Dendritic cell treated with granulocyte-macrophage colony-stimulating factor and Interleukin-4, amounts not matched to agents 40 ng/mL and 50 ng/mL, for 4 days (primary cell): Measurements from ENCODE around the gene CACNB3.

ENCODE experiments used
- H3K27ac Mint-ChIP-seq: one replicate; pipeline ENCODE4 v1.8.0; 2022; ENCODE audit warnings: mild to moderate bottlenecking, mixed read lengths
- H3K27me3 Mint-ChIP-seq: one replicate; pipeline ENCODE4 v1.8.0; 2022; ENCODE audit warnings: mild to moderate bottlenecking, mixed read lengths
- H3K36me3 Mint-ChIP-seq: one replicate; pipeline ENCODE4 v1.8.0; 2022; ENCODE audit warnings: low read depth, mixed read lengths
- H3K4me1 Mint-ChIP-seq: one replicate; pipeline ENCODE4 v1.8.0; 2022; ENCODE audit warnings: low read depth, mixed read lengths
- H3K4me3 Mint-ChIP-seq: one replicate; pipeline ENCODE4 v1.8.0; 2022; ENCODE audit warnings: mild to moderate bottlenecking, moderate library complexity, mixed read lengths
- H3K9me3 Mint-ChIP-seq: one replicate; pipeline ENCODE4 v1.8.0; 2022; ENCODE audit warnings: mixed read lengths
- intact Hi-C: fragments of 100-400 bp; cut with micrococcal nuclease; formaldehyde crosslinking; loops from one replicate; pipeline ENCODE4 v1.15.0; 2022

CACNB3 gene

GRCh38 chr12:48800971-48801370 lies 17.3 kb upstream of the CACNB3 start:
- Mint-ChIP-seq H3K27me3 (peaks cover 8% of the 10 kb centered on the region), H3K36me3 (no peaks in the 10 kb centered on the region), H3K4me3 (no peak overlapping the region), H3K4me1 (peaks cover 3% of the 10 kb centered on the region), H3K27ac (no peak overlapping the region), H3K9me3 (no peaks in the 10 kb centered on the region)
- intact Hi-C loops = no loop called here

DNA sequence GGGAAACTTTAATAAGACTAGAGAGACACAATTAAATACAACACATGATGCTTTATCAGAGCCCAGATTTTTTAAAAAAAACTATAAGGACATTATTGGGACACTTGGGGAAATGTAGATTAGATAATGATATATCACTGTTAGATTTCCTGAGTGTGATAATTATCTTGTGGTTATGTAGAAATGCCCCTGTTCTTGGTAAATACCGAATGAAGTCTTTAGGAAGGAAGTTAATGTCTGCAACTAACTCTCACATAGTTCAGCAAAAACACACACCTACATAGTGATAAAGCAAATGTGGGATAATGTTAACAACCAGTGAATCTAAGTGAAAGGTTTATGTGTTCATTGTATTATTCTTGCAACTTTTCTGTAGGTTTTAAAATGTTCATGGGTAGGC lies 14.6 kb upstream of the CACNB3 start:
- H3K27ac Mint-ChIP-seq = no peak overlapping the region
- intact Hi-C loops = no loop called here
- H3K4me3 Mint-ChIP-seq = no peak overlapping the region
- no peaks in the 10 kb centered on the region for H3K4me1 Mint-ChIP-seq
- no peaks in the 10 kb centered on the region for H3K9me3 Mint-ChIP-seq
- H3K36me3 Mint-ChIP-seq = no peaks in the 10 kb centered on the region
- peaks cover 10% of the 10 kb centered on the region for H3K27me3 Mint-ChIP-seq

DNA sequence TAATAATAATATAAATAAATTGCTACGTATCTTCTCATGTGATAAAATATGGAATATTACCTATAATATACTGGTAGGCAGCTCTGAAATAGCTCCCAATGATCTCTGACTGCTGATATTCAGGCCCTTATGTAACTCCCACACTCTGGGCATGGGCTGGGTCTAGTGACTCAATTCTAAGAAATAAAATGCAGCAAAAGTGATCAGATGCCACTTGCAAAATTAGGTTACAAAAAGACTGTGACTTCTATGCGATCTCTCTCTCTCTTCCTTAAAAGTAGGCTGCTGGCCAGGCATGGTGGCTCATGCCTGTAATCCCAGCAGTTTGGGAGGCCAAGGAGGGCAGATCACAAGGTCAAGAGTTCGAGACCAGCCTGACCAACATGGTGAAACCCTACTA lies 10.3 kb upstream of the CACNB3 start:
- Mint-ChIP-seq H3K4me3 (no peak overlapping the region), H3K27me3 (peaks cover 5% of the 10 kb centered on the region)

DNA sequence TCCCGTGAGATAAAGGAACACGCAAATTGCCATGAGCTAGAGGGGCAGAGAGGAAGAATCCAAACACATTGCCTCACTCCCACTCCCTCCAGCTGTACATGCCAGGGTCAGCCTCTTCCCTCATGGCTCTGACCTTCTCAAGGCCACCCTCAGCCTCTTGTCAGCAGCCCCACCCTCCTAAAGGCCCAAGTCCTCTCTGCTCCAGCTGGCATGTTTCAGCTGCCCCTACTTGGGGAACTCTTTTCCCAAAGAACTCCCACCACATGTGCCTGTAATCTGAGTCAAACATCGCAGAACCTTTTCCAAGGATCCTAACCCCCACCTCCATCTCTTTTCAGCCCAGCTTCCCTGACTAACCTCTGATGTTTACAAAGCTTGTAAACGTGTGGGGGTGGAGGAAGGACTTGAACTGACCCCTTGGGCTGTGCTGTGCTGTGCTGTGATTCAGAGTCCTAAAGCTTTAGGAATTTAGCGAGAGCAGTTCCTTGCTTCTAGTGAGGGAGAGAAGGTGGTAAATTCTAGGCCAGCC lies 7.3 kb upstream of the CACNB3 start:
- H3K9me3 Mint-ChIP-seq = no peaks in the 10 kb centered on the region
- H3K36me3 Mint-ChIP-seq = no peaks in the 10 kb centered on the region
- H3K27ac Mint-ChIP-seq = no peak overlapping the region
- peaks cover 30% of the 10 kb centered on the region for H3K4me1 Mint-ChIP-seq
- intact Hi-C loops = no loop called here
- H3K4me3 Mint-ChIP-seq = no peak overlapping the region
- H3K27me3 Mint-ChIP-seq = peaks cover 13% of the 10 kb centered on the region

More for the DNA sequence above, 10.3 kb upstream of the CACNB3 start:
- H3K4me1 Mint-ChIP-seq = peaks cover 8% of the 10 kb centered on the region
- H3K27ac Mint-ChIP-seq = no peak overlapping the region
- intact Hi-C loops = no loop called here
- no peaks in the 10 kb centered on the region for H3K36me3 Mint-ChIP-seq
- H3K9me3 Mint-ChIP-seq = no peaks in the 10 kb centered on the region

GRCh38 chr12:48811437-48812090 lies 6.7 kb upstream of the CACNB3 start:
- Mint-ChIP-seq H3K9me3 (no peaks in the 10 kb centered on the region), H3K27me3 (peaks cover 16% of the 10 kb centered on the region), H3K27ac (no peak overlapping the region), H3K4me1 (peaks cover 35% of the 10 kb centered on the region), H3K4me3 (no peak overlapping the region), H3K36me3 (no peaks in the 10 kb centered on the region)
- intact Hi-C loops = no loop called here

DNA sequence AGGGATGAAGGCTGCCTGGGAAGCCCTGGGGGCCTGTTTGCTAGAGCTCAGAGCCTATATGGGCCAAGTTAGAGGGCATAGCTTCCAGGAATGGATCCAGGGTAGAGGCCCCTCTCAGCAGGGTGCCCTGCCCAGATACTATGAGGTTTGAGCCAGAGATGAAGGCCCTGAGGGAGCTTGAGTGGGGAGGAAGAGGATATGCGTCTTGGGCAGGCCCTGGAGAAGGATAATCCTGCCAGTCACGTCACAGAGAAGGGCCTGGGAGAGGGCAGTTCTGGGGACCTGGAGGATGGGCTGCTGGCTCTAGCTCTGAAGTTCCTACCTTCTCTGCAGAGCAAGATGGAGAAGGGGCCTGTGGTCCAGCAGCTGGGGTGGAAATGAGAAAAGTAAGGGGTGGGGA lies 5.9 kb upstream of the CACNB3 start:
- intact Hi-C loops = no loop called here
- peaks cover 40% of the 10 kb centered on the region for H3K4me1 Mint-ChIP-seq
- no peaks in the 10 kb centered on the region for H3K36me3 Mint-ChIP-seq
- no peak overlapping the region for H3K27ac Mint-ChIP-seq
- H3K4me3 Mint-ChIP-seq = no peak overlapping the region
- H3K9me3 Mint-ChIP-seq = no peaks in the 10 kb centered on the region
- H3K27me3 Mint-ChIP-seq = peaks cover 24% of the 10 kb centered on the region

GRCh38 chr12:48813465-48814261 lies 4.6 kb upstream of the CACNB3 start:
- Mint-ChIP-seq H3K4me1 (peaks cover 51% of the 10 kb centered on the region), H3K36me3 (no peaks in the 10 kb centered on the region), H3K27ac (peak overlapping the region; percentile 74), H3K27me3 (peaks cover 34% of the 10 kb centered on the region), H3K4me3 (peak overlapping the region; percentile 80), H3K9me3 (no peaks in the 10 kb centered on the region)
- intact Hi-C loops = no loop called here

GRCh38 chr12:48814262-48815125 lies 3.8 kb upstream of the CACNB3 start:
- H3K27me3 Mint-ChIP-seq = peaks cover 42% of the 10 kb centered on the region
- intact Hi-C loops = no loop called here
- H3K36me3 Mint-ChIP-seq = no peaks in the 10 kb centered on the region
- no peaks in the 10 kb centered on the region for H3K9me3 Mint-ChIP-seq
- peaks cover 56% of the 10 kb centered on the region for H3K4me1 Mint-ChIP-seq
- H3K27ac Mint-ChIP-seq = peak overlapping the region; percentile 74
- H3K4me3 Mint-ChIP-seq = peak overlapping the region; percentile 80

- peak overlapping the region; percentile 80 for H3K4me3 Mint-ChIP-seq
- peaks cover 56% of the 10 kb centered on the region for H3K4me1 Mint-ChIP-seq
- H3K36me3 Mint-ChIP-seq = no peaks in the 10 kb centered on the region
- H3K27ac Mint-ChIP-seq = peak overlapping the region; percentile 74
- peaks cover 51% of the 10 kb centered on the region for H3K27me3 Mint-ChIP-seq
- intact Hi-C loops = no loop called here
- H3K9me3 Mint-ChIP-seq = no peaks in the 10 kb centered on the region
These were observed 2.9 kb upstream of the CACNB3 start for GRCh38 chr12:48815126-48816110.

DNA sequence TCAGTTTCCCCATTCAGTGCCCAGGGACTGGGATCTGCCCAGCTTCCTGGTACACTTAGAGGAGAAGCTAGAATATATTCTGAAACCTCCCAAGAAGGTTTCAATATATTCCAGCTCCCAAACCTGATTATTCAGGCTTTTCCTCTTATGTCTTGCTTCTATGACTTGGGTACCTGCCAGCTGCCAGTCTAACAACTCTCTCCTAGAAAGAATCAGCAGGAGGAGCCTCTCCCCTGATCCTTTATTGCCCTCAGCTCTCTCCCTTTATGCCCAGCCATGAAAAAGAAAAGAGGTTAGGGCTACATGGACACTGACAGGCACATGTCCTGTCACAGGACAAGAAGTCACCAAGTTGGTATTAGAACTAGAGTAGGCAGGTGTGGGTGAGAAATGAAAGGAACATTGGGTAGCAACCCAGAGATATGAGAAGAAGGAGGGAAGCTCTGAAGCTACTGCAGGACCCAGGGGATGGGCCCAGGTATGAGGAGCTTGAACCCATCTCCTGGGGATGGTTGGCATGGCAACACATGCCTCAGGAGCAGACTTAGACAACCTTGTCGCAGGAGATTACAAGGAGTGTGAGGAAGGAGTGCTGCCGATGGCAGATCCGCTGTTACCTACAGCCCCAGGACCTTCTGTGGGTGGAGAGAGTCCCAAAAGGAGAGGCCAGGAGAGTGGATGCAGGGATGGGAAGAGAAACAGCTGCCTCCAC lies 2.0 kb upstream of the CACNB3 start:
- Mint-ChIP-seq H3K4me1 (peaks cover 49% of the 10 kb centered on the region), H3K4me3 (no peak overlapping the region), H3K27ac (no peak overlapping the region), H3K9me3 (no peaks in the 10 kb centered on the region), H3K36me3 (no peaks in the 10 kb centered on the region), H3K27me3 (peaks cover 54% of the 10 kb centered on the region)
- intact Hi-C loops = no loop called here

GRCh38 chr12:48818831-48819590 lies 715 bp downstream of the CACNB3 start:
- peaks cover 44% of the 10 kb centered on the region for H3K4me1 Mint-ChIP-seq
- no peak overlapping the region for H3K27ac Mint-ChIP-seq
- intact Hi-C loops = no loop called here
- H3K4me3 Mint-ChIP-seq = peak overlapping the region; percentile 81
- H3K36me3 Mint-ChIP-seq = no peaks in the 10 kb centered on the region
- H3K9me3 Mint-ChIP-seq = no peaks in the 10 kb centered on the region
- peaks cover 67% of the 10 kb centered on the region for H3K27me3 Mint-ChIP-seq
